Astrocyte of the cerebellum (primary cell): ENCODE results near the gene MAPKBP1.
A peak's percentile ranks its signal among the peaks of the same experiment; 100 is the strongest.
"Not testable (repeated sequence)": the region's sequence is repeated elsewhere in the genome, so short reads cannot be mapped to it uniquely, and the experiment has no call there.

ENCODE experiments used
- DNase-seq: peaks from one replicate; pipeline ENCODE4 v3.0.0-alpha.2; 2011; ENCODE audit warnings: low read depth
- H3K4me3 ChIP-seq: 2 replicates; pipeline ENCODE4 v1.5.1; 2011; ENCODE audit warnings: mild to moderate bottlenecking, low read depth, low read length, moderate library complexity
- CTCF ChIP-seq: IDR thresholded peaks from 2 replicates; pipeline ENCODE4 v1.5.1; 2012; ENCODE audit warnings: low read length, low read depth, moderate library complexity, mild to moderate bottlenecking; ENCODE audit errors: missing control alignments
- in situ Hi-C: cut with HindIII; loops from 2 replicates; pipeline ENCODE4 v1.10.0; 2017; ENCODE audit warnings: low sequenced_read_pairs

The MAPKBP1 gene

GRCh38 chr15:41774062-41774881 is at the start of gene MAPKBP1:
Gene MAPKBP1, plus strand, starts transcription at chr15:41774484. Its CDS starts 792 bp downstream, at chr15:41775276.
- DNase-seq: peak; percentile 94
- in situ Hi-C loops: no loop called here
- TF ChIP-seq CTCF: peak; percentile 78
- H3K4me3 ChIP-seq: peak within 1 kb of the TSS; percentile 81

- no peak overlapping the region for H3K4me3 ChIP-seq
- TF ChIP-seq CTCF: no peak
- peak; percentile 59 for DNase-seq
- in situ Hi-C loops: no loop called here
Measured at GRCh38 chr15:41727143-41727542, 47.1 kb upstream of the MAPKBP1 start.

- in situ Hi-C loops, DNase-seq: not testable (repeated sequence)
Measured at GRCh38 chr15:41728061-41728460, 46.2 kb upstream of the MAPKBP1 start.

GRCh38 chr15:41730543-41730942 is 43.7 kb upstream of the MAPKBP1 start:
- no peak overlapping the region for H3K4me3 ChIP-seq
- TF ChIP-seq CTCF: no peak
- DNase-seq: no peak
- in situ Hi-C loops: no loop called here

More at GRCh38 chr15:41728061-41728460, 46.2 kb upstream of the MAPKBP1 start:
- H3K4me3 ChIP-seq: not testable (repeated sequence)

- no peak overlapping the region for H3K4me3 ChIP-seq
- in situ Hi-C loops: no loop called here
- no peak for DNase-seq
- TF ChIP-seq CTCF: no peak
Measured at GRCh38 chr15:41732483-41732882, 41.8 kb upstream of the MAPKBP1 start.

- TF ChIP-seq CTCF: no peak
- in situ Hi-C loops: no loop called here
- DNase-seq: no peak
- H3K4me3 ChIP-seq: no peak overlapping the region
Measured at GRCh38 chr15:41734079-41734478, 40.2 kb upstream of the MAPKBP1 start.

- no peak for TF ChIP-seq CTCF
- in situ Hi-C loops: loop anchor here (5.0 kb wide), 1 partner anchor 77 kb away; no protein-coding TSS in a partner anchor
- DNase-seq: no peak
- no peak overlapping the region for H3K4me3 ChIP-seq
Measured at GRCh38 chr15:41735046-41735445, 39.2 kb upstream of the MAPKBP1 start.

GRCh38 chr15:41735492-41735891 is 38.8 kb upstream of the MAPKBP1 start:
- DNase-seq, H3K4me3 ChIP-seq: not testable (repeated sequence)
- in situ Hi-C loops: loop anchor here (5.0 kb wide), 1 partner anchor 77 kb away; no protein-coding TSS in a partner anchor
